Hepatocyte (in vitro differentiated cells): ENCODE data around the gene METRNL.

Experiments
- CTCF ChIP-seq: fragments of 200-600 bp; sonication (generic); IDR thresholded peaks from 2 replicates; pipeline ENCODE4 v1.5.1; 2016; ENCODE audit warnings: antibody characterized with exemption, mild to moderate bottlenecking; ENCODE audit not compliant: poor library complexity
- EZH2 ChIP-seq: fragments of 200-600 bp; sonication (generic); IDR thresholded peaks from 2 replicates; pipeline ENCODE4 v1.6.1; 2016; ENCODE audit warnings: antibody characterized with exemption, mild to moderate bottlenecking, borderline replicate concordance

- no peak for TF ChIP-seq CTCF
- TF ChIP-seq EZH2, result no peak
Measured at GRCh38 chr17:83136156-83136555, 56.7 kb downstream of the METRNL start.
